HG02642 (cell line): ENCODE measurements around the gene PLA2G4B.

Experiments
- ATAC-seq: cut with Tn5 transposase; IDR thresholded peaks from one replicate; pipeline ENCODE4 v1.9.1; 2021; ENCODE audit warnings: mild to moderate bottlenecking; ENCODE audit not compliant: unreplicated experiment, poor library complexity

PLA2G4B gene

DNA sequence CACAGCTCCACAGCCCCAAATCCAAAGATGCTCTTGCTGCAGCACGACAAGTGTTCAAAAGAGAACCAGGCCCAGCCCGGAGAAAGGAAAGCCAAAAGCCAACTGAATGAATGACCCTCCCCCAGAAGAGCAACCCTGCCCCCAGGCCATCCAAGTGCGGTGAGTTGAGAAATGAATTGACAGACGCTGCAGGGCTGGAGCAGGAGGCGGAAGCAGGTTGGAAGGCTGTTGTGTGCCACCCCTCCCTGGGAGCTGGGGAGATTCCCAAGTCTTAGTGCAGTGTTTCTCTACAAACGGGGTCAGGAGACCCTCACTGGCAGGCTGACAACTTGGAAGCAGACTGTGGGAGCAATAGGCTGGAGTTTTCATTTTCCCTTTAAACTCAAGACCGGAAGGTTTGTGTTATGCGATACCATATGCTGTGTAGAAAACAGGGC, 58.7 kb downstream of the PLA2G4B start:
- ATAC-seq, result no peak
